Spleen (tissue), 7 donors: ENCODE data around the gene ENTPD2.

Experiments used
- POLR2A ChIP-seq, 3 donors: fragments of 450-650 bp; IDR thresholded peaks; one replicate each; pipeline ENCODE4 v1.5.1; 2017; ENCODE audit warnings: antibody characterized with exemption in 3 of 3, mild to moderate bottlenecking in 1 of 3
- TF ChIP-seq, protein P1 (sequence below), 11 experiments: fragments of 200-600 bp in 7 of 11; fragments of 450-650 bp in 4 of 11; sonication (generic) in 4 of 11; IDR thresholded peaks in 8 of 11; conservative IDR thresholded peaks in 3 of 11; 1 replicate in 7 of 11; 2 replicates in 4 of 11; pipeline versions ENCODE4 v1.4.0 to v1.8.0; 2016 to 2021; ENCODE audit warnings: antibody characterized with exemption in 11 of 11, inconsistent platforms in 4 of 11, mild to moderate bottlenecking in 1 of 11
- donor health status: DM: no; HTN: no; CAD: no; lungs with moderate emphysema.
- donor health status: DM: no; HTN: no; CAD: no.
- donor health status: DM: no; HTN: no; CAD: no.

GRCh38 chr9:137012694-137013570 lies 40.9 kb downstream of the ENTPD2 start:
- TF ChIP-seq, protein P1, sequence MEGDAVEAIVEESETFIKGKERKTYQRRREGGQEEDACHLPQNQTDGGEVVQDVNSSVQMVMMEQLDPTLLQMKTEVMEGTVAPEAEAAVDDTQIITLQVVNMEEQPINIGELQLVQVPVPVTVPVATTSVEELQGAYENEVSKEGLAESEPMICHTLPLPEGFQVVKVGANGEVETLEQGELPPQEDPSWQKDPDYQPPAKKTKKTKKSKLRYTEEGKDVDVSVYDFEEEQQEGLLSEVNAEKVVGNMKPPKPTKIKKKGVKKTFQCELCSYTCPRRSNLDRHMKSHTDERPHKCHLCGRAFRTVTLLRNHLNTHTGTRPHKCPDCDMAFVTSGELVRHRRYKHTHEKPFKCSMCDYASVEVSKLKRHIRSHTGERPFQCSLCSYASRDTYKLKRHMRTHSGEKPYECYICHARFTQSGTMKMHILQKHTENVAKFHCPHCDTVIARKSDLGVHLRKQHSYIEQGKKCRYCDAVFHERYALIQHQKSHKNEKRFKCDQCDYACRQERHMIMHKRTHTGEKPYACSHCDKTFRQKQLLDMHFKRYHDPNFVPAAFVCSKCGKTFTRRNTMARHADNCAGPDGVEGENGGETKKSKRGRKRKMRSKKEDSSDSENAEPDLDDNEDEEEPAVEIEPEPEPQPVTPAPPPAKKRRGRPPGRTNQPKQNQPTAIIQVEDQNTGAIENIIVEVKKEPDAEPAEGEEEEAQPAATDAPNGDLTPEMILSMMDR (IDR thresholded peaks at IDR 0.05 in 8 of 11, conservative IDR thresholded peaks at IDR 0.05 in 3 of 11) = no peak
- no peak for TF ChIP-seq POLR2A (IDR thresholded peaks at IDR 0.05)
